Stimulated activated CD8-positive, alpha-beta memory T cell treated with anti-CD3 and anti-CD28 coated beads, Interleukin-15, amount 100 ng/mL, for 48 hours (primary cell): Measurements from ENCODE around the gene NRM.
"Not testable (repeated sequence)": the region's sequence is repeated elsewhere in the genome, so short reads cannot be mapped to it uniquely, and the experiment has no call there.

Source experiments
- DNase-seq, 2 donors: peaks; one replicate each; pipeline ENCODE4 v3.0.0-alpha.2; 2020; ENCODE audit warnings: low read depth in 2 of 2

The NRM gene

GRCh38 chr6:30690403-30691207 lies at the start of gene NRM:
Gene NRM, minus strand, starts transcription at chr6:30690984. Its CDS starts 10 bp downstream, at chr6:30690974.
- DNase-seq: peak; percentile 64 to 71

GRCh38 chr6:30740540-30740870 lies 49.7 kb upstream of the NRM start:
- DNase-seq: no peak

GRCh38 chr6:30738532-30738931 lies 47.7 kb upstream of the NRM start:
- no peak for DNase-seq

- DNase-seq: no peak
Observed at GRCh38 chr6:30735668-30736314, 45.0 kb upstream of the NRM start.

- DNase-seq: no peak
Observed at GRCh38 chr6:30732237-30732943, 41.6 kb upstream of the NRM start.

- DNase-seq: peak; percentile 81 to 82
Observed at GRCh38 chr6:30730601-30731435, 40.0 kb upstream of the NRM start.

GRCh38 chr6:30727920-30728553 lies 37.3 kb upstream of the NRM start:
- DNase-seq: no peak

- DNase-seq: no peak
Observed at GRCh38 chr6:30726506-30727413, 36.0 kb upstream of the NRM start.

- DNase-seq: no peak
Observed at GRCh38 chr6:30725713-30726505, 35.1 kb upstream of the NRM start.

- DNase-seq: no peak
Observed at GRCh38 chr6:30724906-30725667, 34.3 kb upstream of the NRM start.

GRCh38 chr6:30723843-30724741 lies 33.3 kb upstream of the NRM start:
- DNase-seq: not testable (repeated sequence)

GRCh38 chr6:30723159-30723842 lies 32.5 kb upstream of the NRM start:
- not testable (repeated sequence) for DNase-seq

GRCh38 chr6:30722280-30723112 lies 31.7 kb upstream of the NRM start:
- DNase-seq: no peak

GRCh38 chr6:30722025-30722279 lies 31.2 kb upstream of the NRM start:
- DNase-seq: not testable (repeated sequence)

GRCh38 chr6:30721198-30722024 lies 30.6 kb upstream of the NRM start:
- peak; percentile 92 to 94 for DNase-seq
